GM18867 (cell line): Measurements from ENCODE around the gene PLEK.
"Not testable (repeated sequence)": the region's sequence is repeated elsewhere in the genome, so short reads cannot be mapped to it uniquely, and the experiment has no call there.

Experiments
- ATAC-seq: cut with Tn5 transposase; IDR thresholded peaks from one replicate; pipeline ENCODE4 v1.9.1; 2021; ENCODE audit warnings: mild to moderate bottlenecking, moderate library complexity; ENCODE audit not compliant: unreplicated experiment

PLEK gene

DNA sequence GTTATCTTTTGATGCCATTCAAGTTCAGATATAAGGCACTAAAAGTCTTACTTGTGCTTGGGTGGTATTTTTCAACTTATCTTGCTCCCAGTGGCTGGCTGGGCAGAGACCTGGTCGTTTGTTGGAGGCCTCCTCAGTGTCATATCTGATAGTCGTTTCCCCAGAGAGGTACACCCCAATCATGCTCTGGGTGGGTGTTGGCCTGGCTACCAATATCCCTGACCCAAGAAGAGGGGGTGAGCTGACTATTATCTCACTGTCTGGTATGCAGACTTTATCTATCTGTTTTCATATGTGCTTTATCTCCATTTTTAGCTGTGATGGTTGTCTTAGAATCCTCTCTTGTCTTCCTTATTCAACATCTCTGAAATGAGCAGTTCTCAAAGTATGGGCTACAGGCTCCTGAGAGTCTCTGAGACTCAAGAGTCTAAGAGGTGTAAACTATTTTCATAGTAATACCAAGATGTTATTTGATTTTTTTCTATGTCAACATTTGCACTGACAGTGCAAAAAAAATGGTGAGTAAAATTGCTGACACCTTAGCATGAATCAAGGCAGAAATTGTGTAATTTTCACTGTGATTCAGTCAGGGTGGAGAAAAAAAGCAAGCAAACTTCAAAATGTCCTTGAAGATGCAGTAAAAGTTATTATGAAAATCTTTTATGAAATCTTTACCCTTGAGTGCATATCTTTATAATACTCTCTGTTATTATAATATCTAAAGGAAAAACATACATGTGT lies 12.3 kb upstream of the PLEK start:
- no peak for ATAC-seq

DNA sequence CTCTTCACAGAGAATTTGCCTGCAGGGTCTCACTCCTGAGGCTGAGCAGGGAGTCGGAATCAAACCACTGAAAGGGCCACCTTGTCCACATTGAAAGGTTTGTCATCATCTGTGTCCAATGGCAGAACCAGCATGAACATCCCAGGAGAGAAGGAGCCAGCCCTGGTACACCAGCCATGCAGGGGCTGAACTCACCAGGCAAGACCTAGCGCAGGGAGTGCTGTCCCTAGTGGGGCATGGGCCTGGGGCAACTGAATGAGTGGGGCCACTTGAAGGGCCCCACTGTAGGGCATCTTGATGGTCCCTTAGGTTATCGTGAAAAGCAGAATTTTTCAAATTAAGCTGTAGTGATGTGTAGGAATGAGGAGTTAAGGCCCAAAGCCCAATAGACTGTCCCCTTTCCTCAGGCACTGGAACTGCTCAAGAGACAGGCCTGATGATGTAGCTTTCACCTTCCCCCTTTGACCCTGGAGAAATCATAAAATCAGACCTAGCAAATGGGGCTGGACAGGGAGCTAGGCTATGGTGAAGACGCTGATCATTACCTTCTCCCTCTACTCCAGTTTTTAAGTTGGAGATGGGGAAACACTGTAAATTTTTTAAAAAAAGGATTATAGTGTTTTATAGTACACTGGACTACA lies 8.4 kb upstream of the PLEK start:
- ATAC-seq = no peak

DNA sequence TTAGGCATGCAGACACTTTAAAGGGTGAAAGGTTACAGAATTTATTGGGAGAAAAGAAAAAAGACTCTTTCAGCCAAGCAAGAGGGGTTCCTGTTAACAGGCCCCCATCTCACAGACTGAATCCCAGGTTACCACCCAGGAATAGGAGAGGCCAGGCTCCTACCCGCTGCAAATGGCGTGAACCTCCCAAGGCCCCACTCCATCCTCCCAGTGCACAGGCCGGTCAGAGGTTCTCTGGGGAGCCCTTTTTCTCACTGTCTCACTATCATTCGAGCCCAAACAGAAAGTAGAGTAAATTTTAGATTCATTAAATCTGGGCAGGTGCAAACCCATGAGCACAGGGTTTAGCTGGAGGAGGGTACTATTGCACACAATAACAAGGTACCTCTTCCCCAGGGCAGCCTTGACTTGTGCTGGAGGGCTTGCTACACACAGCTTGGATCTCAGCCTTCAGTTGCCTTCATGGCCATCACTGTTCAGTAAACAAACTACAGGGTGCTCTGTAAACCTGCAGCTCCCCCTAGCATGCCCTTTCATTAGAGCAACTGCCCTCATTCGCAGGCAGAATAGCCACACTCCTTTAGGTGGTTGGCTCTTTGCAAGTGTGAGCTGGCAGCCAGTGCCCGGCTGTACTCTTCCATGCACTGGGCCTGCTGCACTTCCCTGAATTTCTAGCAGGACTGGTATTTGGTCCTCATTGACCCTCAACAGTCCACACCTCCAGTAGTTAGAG lies 7.3 kb upstream of the PLEK start:
- ATAC-seq = peak; percentile 82

DNA sequence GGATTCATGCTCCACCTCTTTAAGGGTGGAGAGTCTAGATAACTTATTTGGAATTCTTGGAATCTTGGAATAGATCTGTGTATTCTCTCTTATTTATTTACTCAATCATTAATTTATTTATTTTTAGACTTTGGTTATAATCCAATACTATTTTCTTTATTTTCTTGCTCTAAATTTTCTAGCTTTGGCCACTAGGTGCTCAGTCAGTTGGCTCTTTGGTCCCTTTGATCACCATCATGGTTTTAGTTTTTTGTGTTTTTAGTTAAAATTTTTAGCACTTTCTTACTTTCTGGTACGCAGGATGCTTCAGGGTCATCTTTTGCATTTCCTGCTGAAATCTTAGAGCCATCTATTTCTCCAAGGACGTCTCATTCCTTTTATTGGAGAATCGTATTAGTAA lies 5.2 kb upstream of the PLEK start:
- no peak for ATAC-seq

DNA sequence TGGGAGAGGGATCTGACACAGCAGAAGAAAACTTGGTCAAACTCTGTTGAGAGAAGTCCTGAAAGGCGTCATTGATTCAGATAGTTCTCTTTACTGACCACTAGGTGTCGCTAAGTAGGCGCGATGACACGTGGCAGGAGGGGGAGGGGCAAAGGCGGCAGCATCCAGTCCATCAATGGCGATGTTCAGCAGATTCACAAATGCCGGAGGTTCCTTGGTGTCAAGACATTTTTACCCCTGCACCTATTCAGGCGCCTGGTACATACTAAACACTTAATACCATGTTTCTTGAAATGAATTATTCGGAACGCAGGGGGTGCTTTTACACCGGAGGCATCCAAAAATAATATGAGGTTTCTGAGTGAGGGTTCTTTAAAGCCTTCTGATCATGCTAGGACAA lies 3.0 kb upstream of the PLEK start:
- peak; percentile 41 for ATAC-seq

- no peak for ATAC-seq
Measured at GRCh38 chr2:68362749-68363148, 2.3 kb upstream of the PLEK start.

- no peak for ATAC-seq
Measured at GRCh38 chr2:68363721-68364120, 1.4 kb upstream of the PLEK start.

- ATAC-seq = peak; percentile 39
Measured at GRCh38 chr2:68366083-68366560, 1.0 kb downstream of the PLEK start.

DNA sequence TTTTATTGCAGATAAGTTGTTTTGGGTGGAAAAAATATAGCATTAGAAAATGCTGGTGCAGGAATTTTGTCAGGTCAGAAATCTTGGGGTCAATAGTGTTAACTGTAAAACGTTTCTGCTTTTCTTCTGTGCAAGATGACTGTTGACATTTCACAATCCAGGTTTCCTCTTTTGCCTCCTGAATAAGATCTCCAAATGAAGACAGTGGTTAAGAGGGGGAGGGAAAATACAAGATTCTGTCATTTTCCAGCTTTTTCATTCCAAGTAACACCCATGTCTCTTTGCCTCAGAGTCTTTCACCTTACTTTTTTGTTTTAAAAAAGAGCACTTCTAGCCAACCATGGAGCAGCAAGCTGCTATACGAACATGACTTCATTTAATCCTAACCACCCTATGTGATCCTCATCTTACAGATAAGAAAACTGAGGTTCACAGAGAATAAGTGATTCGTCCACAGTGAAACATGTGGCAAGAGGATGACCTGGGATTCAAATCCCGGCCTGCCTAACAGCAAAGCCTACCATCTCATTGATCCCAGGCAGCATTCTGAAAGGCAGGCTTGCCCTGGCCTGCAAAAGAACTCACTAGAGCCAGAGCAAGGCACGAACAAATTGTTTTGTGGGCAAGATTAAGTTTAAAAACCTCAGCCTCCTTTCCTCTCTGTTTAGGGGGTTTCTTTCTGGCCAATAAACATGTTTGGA lies 3.0 kb downstream of the PLEK start:
- ATAC-seq = no peak

DNA sequence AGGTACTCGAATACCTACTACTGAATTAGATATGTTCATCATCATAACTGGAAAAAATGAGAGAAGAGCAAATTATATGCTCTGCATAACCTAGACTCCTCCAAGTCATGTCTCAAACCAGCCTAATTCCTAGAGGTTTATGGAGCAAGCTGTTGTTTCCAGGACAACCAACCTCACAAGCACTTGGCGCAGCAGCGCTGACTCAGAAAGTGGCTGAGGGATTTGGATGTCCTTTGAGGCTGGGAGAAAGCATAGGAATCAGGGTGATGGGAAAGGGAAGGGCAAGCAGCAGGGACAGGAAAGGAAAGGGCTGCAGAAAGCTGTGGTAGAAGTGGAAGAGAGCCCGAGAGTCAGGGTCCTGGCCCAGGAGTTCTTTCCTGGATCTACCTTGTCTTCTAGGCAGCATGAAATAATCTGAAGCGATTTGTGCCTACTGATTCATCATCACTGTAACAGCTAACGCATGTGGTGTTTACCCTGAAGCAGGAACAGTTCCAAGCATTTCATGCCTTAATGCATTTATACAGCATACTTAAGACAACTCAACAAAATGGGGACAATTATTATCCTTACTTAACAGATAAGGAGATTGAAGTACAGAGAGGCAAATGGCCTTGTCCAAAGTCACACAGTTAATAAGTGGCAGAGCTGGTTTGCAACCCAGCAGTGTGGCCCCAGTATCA lies 3.7 kb downstream of the PLEK start:
- ATAC-seq = no peak

DNA sequence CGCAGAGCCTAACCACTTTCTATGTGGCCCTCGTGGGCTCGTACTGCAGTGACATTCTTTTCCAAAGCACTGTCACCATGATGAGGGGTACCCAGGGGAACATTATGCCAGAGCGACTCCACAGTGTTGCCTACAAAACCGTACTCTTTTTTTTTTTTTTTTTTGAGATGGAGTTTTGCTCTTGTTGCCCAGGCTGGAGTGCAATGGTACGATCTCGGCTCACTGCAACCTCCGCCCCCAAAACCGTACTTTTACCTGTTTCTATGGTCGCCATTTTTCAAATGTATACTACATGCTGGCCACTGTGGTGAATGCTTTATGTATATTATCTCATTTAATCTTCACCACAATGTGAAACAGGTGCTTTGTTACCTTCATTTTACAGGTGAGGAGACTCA lies 4.3 kb downstream of the PLEK start:
- ATAC-seq = no peak

DNA sequence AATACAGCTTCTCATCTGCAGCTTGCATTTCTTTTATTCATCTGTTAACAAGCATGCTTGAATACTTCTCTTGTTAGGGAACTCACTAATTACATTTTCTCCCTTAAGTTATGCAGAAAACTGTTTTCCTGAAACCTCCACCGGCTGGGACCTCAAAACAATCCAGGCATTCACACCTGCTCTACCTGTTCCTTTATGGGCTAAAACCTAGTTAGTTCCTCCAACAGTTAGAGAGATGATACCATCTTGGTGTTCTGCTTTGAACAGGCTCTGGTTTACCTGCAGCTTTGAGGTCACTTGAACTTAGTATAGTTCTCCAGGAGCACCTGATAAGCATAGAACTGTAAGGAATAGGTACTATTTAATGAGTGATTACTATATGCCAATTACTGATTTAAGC lies 6.1 kb downstream of the PLEK start:
- no peak for ATAC-seq

DNA sequence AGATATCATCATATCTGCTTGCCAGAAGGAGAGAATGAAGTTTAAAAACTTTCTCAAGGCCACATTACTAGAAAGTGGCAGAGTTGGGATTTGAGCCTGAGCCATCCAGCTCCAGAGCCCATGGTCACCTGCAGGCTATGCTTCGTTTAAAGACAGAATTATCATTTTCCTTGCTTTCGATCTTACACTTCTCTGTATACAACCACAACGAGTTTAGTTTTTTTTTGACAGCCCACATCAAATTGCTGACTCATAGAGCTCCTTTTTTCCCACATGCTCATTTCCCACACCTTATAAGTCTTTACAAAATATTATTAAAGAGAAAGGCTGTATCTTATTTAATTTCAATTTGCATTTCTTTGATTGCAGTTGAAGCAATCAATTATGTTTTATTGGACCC lies 6.5 kb downstream of the PLEK start:
- ATAC-seq = peak; percentile 33

- no peak for ATAC-seq
Measured at GRCh38 chr2:68372485-68372884, 7.4 kb downstream of the PLEK start.

GRCh38 chr2:68374184-68374583 lies 9.1 kb downstream of the PLEK start:
- no peak for ATAC-seq

DNA sequence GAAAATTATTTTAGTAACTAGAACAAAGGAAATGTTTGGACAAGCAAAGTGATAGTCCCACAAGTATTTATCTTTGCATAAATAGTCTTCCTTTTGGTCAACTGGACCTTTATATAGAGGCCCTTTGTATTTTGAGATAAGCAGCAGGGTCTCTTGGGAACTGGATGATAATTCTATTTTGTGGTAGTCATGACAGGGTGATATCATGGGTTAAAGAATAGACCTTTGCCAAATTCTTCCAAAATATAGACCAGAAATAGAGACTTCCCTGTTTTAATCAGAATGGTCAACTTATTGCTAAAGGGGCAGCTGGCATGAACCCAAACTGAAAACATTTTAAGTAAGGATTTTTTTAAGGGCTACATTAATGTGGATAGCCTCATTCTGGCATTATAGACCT lies 10.5 kb downstream of the PLEK start:
- no peak for ATAC-seq

DNA sequence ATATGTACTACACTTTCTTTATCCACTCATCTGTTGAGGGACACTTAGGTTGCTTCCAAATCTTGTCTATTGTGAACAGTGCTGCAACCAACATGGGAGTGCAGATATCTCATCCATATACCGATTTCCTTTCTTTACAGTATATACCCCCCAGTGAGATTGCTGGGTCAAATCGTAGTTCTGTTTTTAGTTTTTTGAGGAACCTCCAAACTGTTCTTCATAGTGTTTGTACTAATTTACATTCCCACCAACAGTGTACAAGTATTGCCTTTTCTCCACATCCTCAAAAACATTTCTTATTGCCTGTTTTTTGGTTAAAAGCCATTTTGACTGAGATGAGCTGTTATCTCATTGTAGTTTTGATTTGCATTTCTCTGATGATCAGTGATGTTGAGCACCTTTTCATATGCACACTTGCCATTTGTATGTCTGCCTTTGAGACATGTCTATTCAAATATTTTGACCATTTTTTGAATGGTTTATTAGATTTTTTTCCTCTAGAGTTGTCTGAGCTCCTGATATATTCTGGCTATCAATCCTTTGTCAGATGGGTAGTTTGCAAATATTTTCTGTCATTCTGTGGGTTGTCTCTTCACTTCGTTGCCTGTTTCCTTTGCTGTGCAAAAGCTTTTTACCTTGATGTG lies 12.2 kb downstream of the PLEK start:
- peak; percentile 27 for ATAC-seq

- not testable (repeated sequence) for ATAC-seq
Measured at GRCh38 chr2:68378779-68379178, 13.7 kb downstream of the PLEK start.

DNA sequence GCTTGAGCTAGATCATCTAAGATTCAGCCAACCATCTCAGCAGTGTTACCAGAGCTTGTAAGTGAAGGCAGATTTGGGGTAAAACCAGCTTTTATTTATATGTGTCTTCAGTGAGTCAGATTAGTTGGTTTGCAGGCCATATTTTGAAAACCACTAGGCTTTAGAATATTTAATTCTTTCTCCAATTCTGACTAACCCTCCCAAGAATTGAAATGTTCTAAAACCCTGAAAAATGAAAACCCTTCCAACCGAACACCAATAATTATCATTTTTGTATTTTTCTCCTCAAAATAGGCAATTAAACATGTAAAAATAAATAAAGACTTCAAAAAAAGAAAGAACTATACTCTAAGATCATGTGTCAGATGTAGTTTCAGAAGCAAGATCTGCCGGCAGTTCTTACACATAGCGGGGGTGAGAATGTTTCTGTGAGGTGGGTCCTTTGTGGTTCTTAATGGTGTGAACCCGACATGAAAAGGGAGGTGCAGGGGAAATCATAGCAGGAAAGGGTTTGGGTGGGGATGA lies 14.2 kb downstream of the PLEK start:
- peak; percentile 68 for ATAC-seq

DNA sequence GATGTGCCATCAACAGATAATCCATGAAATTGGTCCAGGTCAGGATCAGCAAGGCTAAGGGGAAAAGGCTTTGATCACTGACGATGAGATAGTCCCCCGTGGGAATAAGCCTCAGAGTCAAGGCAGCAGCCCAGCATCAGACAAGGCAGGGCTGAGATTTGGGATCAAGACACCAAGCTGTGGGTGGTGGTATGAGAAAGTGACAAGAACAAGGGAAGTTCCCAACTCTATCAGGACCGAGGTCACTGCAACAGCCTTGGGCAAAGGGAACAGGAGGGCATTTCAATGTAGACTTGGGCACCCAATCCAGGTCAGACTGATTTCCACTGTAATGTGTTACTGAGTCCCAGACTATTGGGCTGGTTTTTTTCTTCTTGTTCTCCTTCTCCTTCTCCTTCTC lies 18.7 kb downstream of the PLEK start:
- ATAC-seq = no peak
